ENCODE data around the gene KRTAP2-4. TPM values are rescaled to one million over a fixed set of nuclear protein-coding genes. Genes with fewer than 3 reads are reported as not detected.
A peak's percentile ranks its signal among the peaks of the same experiment; 100 is the strongest.

Gene KRTAP2-4
- total RNA-seq, 1 experiment from 2014 or later, result 0.76 TPM

DNA sequence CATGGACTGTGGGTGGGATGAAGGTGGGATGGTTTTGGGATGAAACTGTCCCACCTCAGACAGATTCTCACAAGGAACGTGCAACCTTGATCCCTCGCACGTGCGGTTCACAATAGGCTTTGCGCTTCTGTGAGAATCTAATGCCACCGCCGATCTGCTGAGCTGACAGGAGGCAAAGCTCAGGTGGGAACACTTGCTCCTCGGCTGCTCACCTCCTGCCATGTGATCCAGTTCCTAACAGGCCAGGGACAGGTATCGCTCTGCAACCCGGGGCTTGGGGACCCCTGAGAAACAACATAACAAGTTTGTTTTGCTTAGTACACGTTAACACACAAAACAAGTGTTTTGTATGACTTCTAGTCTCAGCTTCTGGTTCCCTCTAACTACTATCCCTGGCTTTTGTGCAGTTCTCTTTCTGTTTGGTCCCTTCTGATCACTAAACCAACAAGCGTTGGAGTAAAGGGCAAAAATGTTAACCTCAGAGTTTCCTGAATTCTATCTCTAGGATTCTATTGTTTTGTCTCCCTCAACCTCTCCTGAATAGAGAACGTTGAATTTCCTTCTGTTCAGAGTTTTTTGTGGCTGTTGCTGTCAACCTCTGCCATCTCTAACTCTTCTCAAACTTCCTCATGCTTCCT is 49.0 kb downstream of the KRTAP2-4 start:
- DNase-seq (ENCODE audit: low read depth, low spot score) (no peak), ATAC-seq (no peak)
- no peaks in the 10 kb centered on the region for H3K36me3 ChIP-seq (ENCODE audit: control insufficient read depth in 1 of 2, insufficient read depth in 2 of 2, low read length in 2 of 2)
- ChIA-PET POLR2A (no interaction called here), RAD21 (ENCODE audit: low non-redundant PET in 1 of 2, low total read pairs in 2 of 2, uncharacterized antibody in 2 of 2, unreplicated experiment in 2 of 2) (no interaction called here), CTCF (no interaction called here)
- H3K9me3 ChIP-seq (ENCODE audit: control insufficient read depth in 1 of 2, insufficient read depth in 1 of 2, low read depth in 1 of 2, low read length in 2 of 2), result no peaks in the 10 kb centered on the region
- no peak overlapping the region for H3K27ac ChIP-seq (ENCODE audit: low read depth, low read length)
- no peak overlapping the region for H3K9ac ChIP-seq (ENCODE audit: low read length)
- no peaks in the 10 kb centered on the region for H3K9me2 ChIP-seq (ENCODE audit: insufficient read depth)
- H3K4me2 ChIP-seq (ENCODE audit: low read length), result no peak overlapping the region
- no peaks in the 10 kb centered on the region for H3K79me2 ChIP-seq (ENCODE audit: insufficient read depth, low read length)
- H2AFZ ChIP-seq (ENCODE audit: low read depth, low read length, poor library complexity, severe bottlenecking), result peak overlapping the region; percentile 31
- TF ChIP-seq MAX (IDR thresholded peaks at IDR 0.05) (no peak), ZBTB33 (IDR thresholded peaks at IDR 0.05; ENCODE audit: extremely low read depth, insufficient replicate concordance, low read length) (no peak), POLR2A (IDR thresholded peaks at IDR 0.05; ENCODE audit: borderline replicate concordance, extremely low read depth, insufficient read depth, insufficient read length) (no peak), YY1 (IDR thresholded peaks at IDR 0.05; ENCODE audit: extremely low read depth, insufficient replicate concordance, low read depth, low read length) (no peak)
- TF ChIP-seq, protein P1, sequence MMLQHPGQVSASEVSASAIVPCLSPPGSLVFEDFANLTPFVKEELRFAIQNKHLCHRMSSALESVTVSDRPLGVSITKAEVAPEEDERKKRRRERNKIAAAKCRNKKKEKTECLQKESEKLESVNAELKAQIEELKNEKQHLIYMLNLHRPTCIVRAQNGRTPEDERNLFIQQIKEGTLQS (IDR thresholded peaks at IDR 0.05), result no peak
- no peak overlapping the region for H3K4me3 ChIP-seq (replicated peaks in 1 of 2; ENCODE audit: low read depth in 1 of 2, low read length in 2 of 2)
- H4K20me1 ChIP-seq (ENCODE audit: insufficient read depth), result no peaks in the 10 kb centered on the region
- intact Hi-C loops (cut with micrococcal nuclease), result no loop called here
- BruUV-seq (replicated peaks), result no TSS peak
- H3K4me1 ChIP-seq (ENCODE audit: control insufficient read depth in 1 of 2, insufficient read depth in 2 of 2, low read length in 2 of 2), result no peaks in the 10 kb centered on the region
- H3K27me3 ChIP-seq (ENCODE audit: insufficient read depth, low read length), result no peaks in the 10 kb centered on the region

- intact Hi-C loops (cut with micrococcal nuclease), result no loop called here
- no peak overlapping the region for H3K9ac ChIP-seq (ENCODE audit: low read length)
- no peak overlapping the region for H3K27ac ChIP-seq (ENCODE audit: low read depth, low read length)
- no peak overlapping the region for H3K4me3 ChIP-seq (replicated peaks in 1 of 2; ENCODE audit: low read depth in 1 of 2, low read length in 2 of 2)
- H2AFZ ChIP-seq (ENCODE audit: low read depth, low read length, poor library complexity, severe bottlenecking), result no peak overlapping the region
- BruUV-seq (replicated peaks), result no TSS peak
- H3K4me2 ChIP-seq (ENCODE audit: low read length), result no peak overlapping the region
- DNase-seq (ENCODE audit: low read depth, low spot score) (no peak), ATAC-seq (no peak)
- RAD21 ChIA-PET (ENCODE audit: low non-redundant PET in 1 of 2, low total read pairs in 2 of 2, uncharacterized antibody in 2 of 2, unreplicated experiment in 2 of 2), result no interaction called here
- POLR2A ChIA-PET, result no interaction called here
- no peaks in the 10 kb centered on the region for H3K4me1 ChIP-seq (ENCODE audit: control insufficient read depth in 1 of 2, insufficient read depth in 2 of 2, low read length in 2 of 2)
- TF ChIP-seq JUND (IDR thresholded peaks at IDR 0.05) (no peak), ZBTB33 (IDR thresholded peaks at IDR 0.05; ENCODE audit: extremely low read depth, insufficient replicate concordance, low read length) (no peak), YY1 (IDR thresholded peaks at IDR 0.05; ENCODE audit: extremely low read depth, insufficient replicate concordance, low read depth, low read length) (no peak), CEBPB (IDR thresholded peaks at IDR 0.05; ENCODE audit: low read depth) (no peak), EGR1 (IDR thresholded peaks at IDR 0.05; ENCODE audit: low read depth) (no peak)
- no peaks in the 10 kb centered on the region for H3K79me2 ChIP-seq (ENCODE audit: insufficient read depth, low read length)
- H3K27me3 ChIP-seq (ENCODE audit: insufficient read depth, low read length), result no peaks in the 10 kb centered on the region
- CTCF ChIA-PET, result no interaction called here
- no peaks in the 10 kb centered on the region for H3K36me3 ChIP-seq (ENCODE audit: control insufficient read depth in 1 of 2, insufficient read depth in 2 of 2, low read length in 2 of 2)
- H4K20me1 ChIP-seq (ENCODE audit: insufficient read depth), result no peaks in the 10 kb centered on the region
- H3K9me2 ChIP-seq (ENCODE audit: insufficient read depth), result no peaks in the 10 kb centered on the region
- no peaks in the 10 kb centered on the region for H3K9me3 ChIP-seq (ENCODE audit: control insufficient read depth in 1 of 2, insufficient read depth in 1 of 2, low read depth in 1 of 2, low read length in 2 of 2)
These were observed 50.2 kb downstream of the KRTAP2-4 start for GRCh38 chr17:41015454-41015853.
